ENCODE results near the gene GSTA4. TPM values are rescaled to one million over a fixed set of nuclear protein-coding genes. Genes with fewer than 3 reads are reported as not detected.

GSTA4 gene
- total and polyA plus RNA-seq, 2 donors (not counting 1 experiment from before 2014, with no cell fraction given): 51.9 to 54.0 TPM

DNA sequence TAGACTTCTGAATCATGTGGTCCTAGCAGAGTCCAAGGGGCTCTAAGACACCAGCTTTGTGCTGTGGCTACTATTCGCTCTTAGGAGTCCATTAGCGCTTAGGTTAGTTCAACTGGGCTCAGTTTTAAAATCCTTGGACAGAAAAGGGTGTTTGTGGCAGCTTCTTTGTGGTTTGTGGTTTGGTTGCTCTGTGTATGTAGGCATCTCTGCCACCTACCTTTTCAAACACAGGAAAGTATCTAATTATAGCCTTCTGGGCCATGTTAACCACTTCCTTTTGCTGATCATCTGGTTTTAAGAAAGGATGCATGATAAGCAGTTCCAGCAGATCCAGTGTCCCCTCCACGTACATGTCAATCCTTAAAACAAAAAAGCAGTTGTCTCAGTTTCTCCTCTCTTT is 10.8 kb downstream of the GSTA4 start:
- Histone ChIP-seq H3K9ac (ENCODE audit: insufficient read depth, low read length) (no peak overlapping the region), H3K4me3 (replicated peaks in 1 of 4; ENCODE audit: control extremely low read depth in 1 of 4, insufficient read depth in 1 of 4, low read depth in 3 of 4, low read length in 4 of 4) (no peak overlapping the region), H2AFZ (ENCODE audit: low read length) (no peak overlapping the region), H3K27me3 (ENCODE audit: control insufficient read depth, insufficient read depth, low read length) (no peaks in the 10 kb centered on the region), H3K4me2 (ENCODE audit: extremely low read depth, insufficient read depth, low read length) (no peak overlapping the region), H3K9me3 (ENCODE audit: control insufficient read depth, insufficient read depth, low read depth, low read length) (no peaks in the 10 kb centered on the region), H4K20me1 (ENCODE audit: control insufficient read depth, extremely low read depth, insufficient read depth, low read length) (no peaks in the 10 kb centered on the region), H3K79me2 (ENCODE audit: control insufficient read depth, insufficient read depth, low read length) (no peaks in the 10 kb centered on the region), H3K4me1 (ENCODE audit: control insufficient read depth, extremely low read depth, insufficient read depth, low read length) (no peaks in the 10 kb centered on the region), H3K36me3 (ENCODE audit: control insufficient read depth, insufficient read depth, low read length) (peaks cover 8% of the 10 kb centered on the region), H3K27ac (ENCODE audit: insufficient read depth, low read length) (no peak overlapping the region)
- TF ChIP-seq, protein P1, sequence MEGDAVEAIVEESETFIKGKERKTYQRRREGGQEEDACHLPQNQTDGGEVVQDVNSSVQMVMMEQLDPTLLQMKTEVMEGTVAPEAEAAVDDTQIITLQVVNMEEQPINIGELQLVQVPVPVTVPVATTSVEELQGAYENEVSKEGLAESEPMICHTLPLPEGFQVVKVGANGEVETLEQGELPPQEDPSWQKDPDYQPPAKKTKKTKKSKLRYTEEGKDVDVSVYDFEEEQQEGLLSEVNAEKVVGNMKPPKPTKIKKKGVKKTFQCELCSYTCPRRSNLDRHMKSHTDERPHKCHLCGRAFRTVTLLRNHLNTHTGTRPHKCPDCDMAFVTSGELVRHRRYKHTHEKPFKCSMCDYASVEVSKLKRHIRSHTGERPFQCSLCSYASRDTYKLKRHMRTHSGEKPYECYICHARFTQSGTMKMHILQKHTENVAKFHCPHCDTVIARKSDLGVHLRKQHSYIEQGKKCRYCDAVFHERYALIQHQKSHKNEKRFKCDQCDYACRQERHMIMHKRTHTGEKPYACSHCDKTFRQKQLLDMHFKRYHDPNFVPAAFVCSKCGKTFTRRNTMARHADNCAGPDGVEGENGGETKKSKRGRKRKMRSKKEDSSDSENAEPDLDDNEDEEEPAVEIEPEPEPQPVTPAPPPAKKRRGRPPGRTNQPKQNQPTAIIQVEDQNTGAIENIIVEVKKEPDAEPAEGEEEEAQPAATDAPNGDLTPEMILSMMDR (conservative IDR thresholded peaks at IDR 0.05 in 1 of 2, IDR thresholded peaks at IDR 0.05 in 1 of 2; ENCODE audit: low read depth in 1 of 2, low read length in 2 of 2): no peak
- TF ChIP-seq EZH2 (IDR thresholded peaks at IDR 0.05; ENCODE audit: low read length, missing control alignments): no peak
- DNase-seq (ENCODE audit: low read depth in 2 of 2): peak in 1 of 2 donors; percentile 65

- Histone ChIP-seq H3K79me2 (ENCODE audit: control insufficient read depth, insufficient read depth, low read length) (no peaks in the 10 kb centered on the region), H3K27ac (ENCODE audit: insufficient read depth, low read length) (no peak overlapping the region), H3K9ac (ENCODE audit: insufficient read depth, low read length) (no peak overlapping the region), H3K27me3 (ENCODE audit: control insufficient read depth, insufficient read depth, low read length) (no peaks in the 10 kb centered on the region), H4K20me1 (ENCODE audit: control insufficient read depth, extremely low read depth, insufficient read depth, low read length) (no peaks in the 10 kb centered on the region), H3K4me1 (ENCODE audit: control insufficient read depth, extremely low read depth, insufficient read depth, low read length) (no peaks in the 10 kb centered on the region), H3K4me3 (replicated peaks in 1 of 4; ENCODE audit: control extremely low read depth in 1 of 4, insufficient read depth in 1 of 4, low read depth in 3 of 4, low read length in 4 of 4) (no peak overlapping the region), H3K36me3 (ENCODE audit: control insufficient read depth, insufficient read depth, low read length) (peaks cover 8% of the 10 kb centered on the region), H2AFZ (ENCODE audit: low read length) (no peak overlapping the region), H3K9me3 (ENCODE audit: control insufficient read depth, insufficient read depth, low read depth, low read length) (no peaks in the 10 kb centered on the region), H3K4me2 (ENCODE audit: extremely low read depth, insufficient read depth, low read length) (no peak overlapping the region)
- no peak for DNase-seq (ENCODE audit: low read depth in 2 of 2)
- TF ChIP-seq, protein P1 (conservative IDR thresholded peaks at IDR 0.05 in 1 of 2, IDR thresholded peaks at IDR 0.05 in 1 of 2; ENCODE audit: low read depth in 1 of 2, low read length in 2 of 2): no peak
- no peak for TF ChIP-seq EZH2 (IDR thresholded peaks at IDR 0.05; ENCODE audit: low read length, missing control alignments)
Measured at GRCh38 chr6:52983159-52983848, 11.8 kb downstream of the GSTA4 start.

GRCh38 chr6:52982680-52983079 is 12.4 kb downstream of the GSTA4 start:
- H3K36me3 ChIP-seq (ENCODE audit: control insufficient read depth, insufficient read depth, low read length): peaks cover 8% of the 10 kb centered on the region
- H3K79me2 ChIP-seq (ENCODE audit: control insufficient read depth, insufficient read depth, low read length): no peaks in the 10 kb centered on the region
- DNase-seq (ENCODE audit: low read depth in 2 of 2): no peak
- no peaks in the 10 kb centered on the region for H3K9me3 ChIP-seq (ENCODE audit: control insufficient read depth, insufficient read depth, low read depth, low read length)
- no peak overlapping the region for H3K27ac ChIP-seq (ENCODE audit: insufficient read depth, low read length)
- TF ChIP-seq, protein P1 (conservative IDR thresholded peaks at IDR 0.05 in 1 of 2, IDR thresholded peaks at IDR 0.05 in 1 of 2; ENCODE audit: low read depth in 1 of 2, low read length in 2 of 2): no peak
- TF ChIP-seq EZH2 (IDR thresholded peaks at IDR 0.05; ENCODE audit: low read length, missing control alignments): no peak
- H3K27me3 ChIP-seq (ENCODE audit: control insufficient read depth, insufficient read depth, low read length): no peaks in the 10 kb centered on the region
- no peak overlapping the region for H3K4me2 ChIP-seq (ENCODE audit: extremely low read depth, insufficient read depth, low read length)
- no peaks in the 10 kb centered on the region for H3K4me1 ChIP-seq (ENCODE audit: control insufficient read depth, extremely low read depth, insufficient read depth, low read length)
- H4K20me1 ChIP-seq (ENCODE audit: control insufficient read depth, extremely low read depth, insufficient read depth, low read length): no peaks in the 10 kb centered on the region
- H2AFZ ChIP-seq (ENCODE audit: low read length): no peak overlapping the region
- no peak overlapping the region for H3K4me3 ChIP-seq (replicated peaks in 1 of 4; ENCODE audit: control extremely low read depth in 1 of 4, insufficient read depth in 1 of 4, low read depth in 3 of 4, low read length in 4 of 4)
- H3K9ac ChIP-seq (ENCODE audit: insufficient read depth, low read length): no peak overlapping the region
